GM18511 (cell line): ENCODE data around the gene PRKX.
"Not testable (repeated sequence)": the region's sequence is repeated elsewhere in the genome, so short reads cannot be mapped to it uniquely, and the experiment has no call there.

Experiments used
- ATAC-seq: cut with Tn5 transposase; IDR thresholded peaks from one replicate; pipeline ENCODE4 v1.9.1; 2021; ENCODE audit warnings: mild to moderate bottlenecking, moderate library complexity; ENCODE audit not compliant: unreplicated experiment

The PRKX gene

GRCh38 chrX:3713225-3713936 is at the start of gene PRKX:
Gene PRKX (minus strand): TSS chrX:3713649. CDS start chrX:3713253, 396 bp downstream.
- ATAC-seq: peak; percentile 78

- ATAC-seq: no peak
Observed at GRCh38 chrX:3763111-3763510, 49.7 kb upstream of the PRKX start.

- no peak for ATAC-seq
Observed at GRCh38 chrX:3757510-3758025, 44.1 kb upstream of the PRKX start.

- no peak for ATAC-seq
Observed at GRCh38 chrX:3748052-3748559, 34.7 kb upstream of the PRKX start.

GRCh38 chrX:3743801-3744439 is 30.5 kb upstream of the PRKX start:
- ATAC-seq: no peak

GRCh38 chrX:3740946-3741345 is 27.5 kb upstream of the PRKX start:
- ATAC-seq: not testable (repeated sequence)

- no peak for ATAC-seq
Observed at GRCh38 chrX:3738509-3738908, 25.1 kb upstream of the PRKX start.

GRCh38 chrX:3736536-3736935 is 23.1 kb upstream of the PRKX start:
- ATAC-seq: not testable (repeated sequence)

- not testable (repeated sequence) for ATAC-seq
Observed at GRCh38 chrX:3735891-3736290, 22.4 kb upstream of the PRKX start.

- ATAC-seq: not testable (repeated sequence)
Observed at GRCh38 chrX:3734456-3734855, 21.0 kb upstream of the PRKX start.

- ATAC-seq: no peak
Observed at GRCh38 chrX:3733043-3733430, 19.6 kb upstream of the PRKX start.

GRCh38 chrX:3732326-3733042 is 19.0 kb upstream of the PRKX start:
- ATAC-seq: not testable (repeated sequence)

GRCh38 chrX:3728454-3728853 is 15.0 kb upstream of the PRKX start:
- ATAC-seq: no peak

- ATAC-seq: not testable (repeated sequence)
Observed at GRCh38 chrX:3723460-3723859, 10.0 kb upstream of the PRKX start.

GRCh38 chrX:3717742-3718420 is 4.4 kb upstream of the PRKX start:
- ATAC-seq: no peak

- no peak for ATAC-seq
Observed at GRCh38 chrX:3715921-3716320, 2.5 kb upstream of the PRKX start.

- ATAC-seq: not testable (repeated sequence)
Observed at GRCh38 chrX:3714706-3715479, 1.4 kb upstream of the PRKX start.

- ATAC-seq: no peak
Observed at GRCh38 chrX:3713937-3714434, 537 bp upstream of the PRKX start.

GRCh38 chrX:3712870-3713224 is 602 bp downstream of the PRKX start:
- ATAC-seq: peak; percentile 30
